Breast epithelium (tissue), 4 donors: ENCODE data around the gene ANKRD44. TPM values are rescaled to one million over a fixed set of nuclear protein-coding genes. Genes with fewer than 3 reads are reported as not detected.

Experiments used
- DNase-seq, 2 donors: peaks; one replicate each; pipeline ENCODE4 v3.0.0-alpha.2; 2019; ENCODE audit warnings: low spot score in 2 of 2
- H3K27ac ChIP-seq, 2 donors: fragments of 200-600 bp; sonication (generic) in 1 of 2; one replicate each; pipeline ENCODE4 v1.5.1; 2016 to 2019; ENCODE audit warnings: mild to moderate bottlenecking in 1 of 2
- H3K27me3 ChIP-seq, 2 donors: fragments of 200-600 bp; sonication (generic) in 1 of 2; one replicate each; pipeline versions ENCODE4 v1.5.1 to v1.6.0; 2017 to 2019; ENCODE audit warnings: control low read depth in 1 of 2, mild to moderate bottlenecking in 1 of 2
- H3K36me3 ChIP-seq: fragments of 200-600 bp; one replicate; pipeline ENCODE4 v1.5.1; 2019
- H3K4me1 ChIP-seq, 2 donors: fragments of 200-600 bp; sonication (generic); one replicate each; pipeline ENCODE4 v1.5.1; 2016 to 2019; ENCODE audit warnings: control low read depth in 1 of 2
- H3K4me3 ChIP-seq, 3 donors: fragments of 200-600 bp; sonication (generic); 1 replicate in 2 of 3; 2 replicates in 1 of 3; pipeline ENCODE4 v1.5.1; 2016 to 2019; ENCODE audit warnings: mild to moderate bottlenecking in 3 of 3, moderate library complexity in 2 of 3
- H3K9me3 ChIP-seq, 2 donors: fragments of 200-600 bp; sonication (generic) in 1 of 2; one replicate each; pipeline ENCODE4 v1.5.1; 2016 to 2019; ENCODE audit warnings: control low read depth in 1 of 2
- POLR2A ChIP-seq: fragments of 450-650 bp; IDR thresholded peaks from one replicate; pipeline ENCODE4 v1.6.1; 2016; ENCODE audit warnings: antibody characterized with exemption, mild to moderate bottlenecking, moderate library complexity
- POLR2AphosphoS5 ChIP-seq, 3 donors: sonication (generic); formaldehyde crosslinking; IDR thresholded peaks; one replicate each; pipeline ENCODE4 v1.6.1; 2017; ENCODE audit warnings: antibody characterized with exemption in 3 of 3
- intact Hi-C: fragments of 100-400 bp; cut with DNase I; formaldehyde crosslinking; loops from one replicate; pipeline ENCODE4 v1.15.1; 2023; ENCODE audit warnings: low total_unique reads
- total RNA-seq, 3 donors: library from RNA; depleted of rRNA; stranded (reverse); fragments of >200 nt; gene quantifications; one replicate each; pipeline ENCODE4 v1.1.0, GENCODE V29; 2016
- TF ChIP-seq, protein P1 (sequence below), 3 donors: fragments of 450-650 bp; IDR thresholded peaks; one replicate each; pipeline ENCODE4 v1.5.1; 2016 to 2017; ENCODE audit warnings: antibody characterized with exemption in 3 of 3, mild to moderate bottlenecking in 3 of 3, moderate library complexity in 3 of 3

ANKRD44 gene
- total RNA-seq, 3 donors from 2014 or later, result 18.0 to 41.3 (median 19.9) TPM

DNA sequence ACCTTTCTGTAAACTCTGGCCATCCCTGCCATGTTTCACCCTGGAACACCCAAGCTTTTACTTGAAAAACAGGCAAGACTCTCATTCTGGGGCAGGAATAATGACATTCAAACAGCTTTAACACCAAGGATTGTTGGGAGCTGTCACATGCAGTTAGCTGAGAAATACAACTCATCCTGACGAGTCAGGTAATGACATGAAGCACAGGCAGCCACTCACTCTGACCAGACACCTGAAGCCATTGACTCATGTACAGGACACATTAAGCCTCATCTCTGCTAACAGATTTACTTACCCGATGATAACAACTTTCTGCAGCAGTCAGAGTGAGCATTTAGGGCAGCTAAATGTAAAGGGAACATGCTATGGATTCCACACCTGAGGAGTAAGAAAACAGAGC, 220.9 kb downstream of the ANKRD44 start:
- intact Hi-C loops, result loop anchor here (10.0 kb wide), 1 partner anchor 925 kb away; no protein-coding TSS in a partner anchor
- Histone ChIP-seq H3K27ac (no peak overlapping the region), H3K4me3 (no peak overlapping the region), H3K9me3 (no peaks in the 10 kb centered on the region), H3K4me1 (no peaks in the 10 kb centered on the region), H3K36me3 (no peaks in the 10 kb centered on the region), H3K27me3 (no peaks in the 10 kb centered on the region)
- no peak for DNase-seq
- TF ChIP-seq POLR2A (no peak), POLR2AphosphoS5 (IDR thresholded peaks at IDR 0.05) (no peak)
- TF ChIP-seq, protein P1, sequence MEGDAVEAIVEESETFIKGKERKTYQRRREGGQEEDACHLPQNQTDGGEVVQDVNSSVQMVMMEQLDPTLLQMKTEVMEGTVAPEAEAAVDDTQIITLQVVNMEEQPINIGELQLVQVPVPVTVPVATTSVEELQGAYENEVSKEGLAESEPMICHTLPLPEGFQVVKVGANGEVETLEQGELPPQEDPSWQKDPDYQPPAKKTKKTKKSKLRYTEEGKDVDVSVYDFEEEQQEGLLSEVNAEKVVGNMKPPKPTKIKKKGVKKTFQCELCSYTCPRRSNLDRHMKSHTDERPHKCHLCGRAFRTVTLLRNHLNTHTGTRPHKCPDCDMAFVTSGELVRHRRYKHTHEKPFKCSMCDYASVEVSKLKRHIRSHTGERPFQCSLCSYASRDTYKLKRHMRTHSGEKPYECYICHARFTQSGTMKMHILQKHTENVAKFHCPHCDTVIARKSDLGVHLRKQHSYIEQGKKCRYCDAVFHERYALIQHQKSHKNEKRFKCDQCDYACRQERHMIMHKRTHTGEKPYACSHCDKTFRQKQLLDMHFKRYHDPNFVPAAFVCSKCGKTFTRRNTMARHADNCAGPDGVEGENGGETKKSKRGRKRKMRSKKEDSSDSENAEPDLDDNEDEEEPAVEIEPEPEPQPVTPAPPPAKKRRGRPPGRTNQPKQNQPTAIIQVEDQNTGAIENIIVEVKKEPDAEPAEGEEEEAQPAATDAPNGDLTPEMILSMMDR (IDR thresholded peaks at IDR 0.05), result no peak

DNA sequence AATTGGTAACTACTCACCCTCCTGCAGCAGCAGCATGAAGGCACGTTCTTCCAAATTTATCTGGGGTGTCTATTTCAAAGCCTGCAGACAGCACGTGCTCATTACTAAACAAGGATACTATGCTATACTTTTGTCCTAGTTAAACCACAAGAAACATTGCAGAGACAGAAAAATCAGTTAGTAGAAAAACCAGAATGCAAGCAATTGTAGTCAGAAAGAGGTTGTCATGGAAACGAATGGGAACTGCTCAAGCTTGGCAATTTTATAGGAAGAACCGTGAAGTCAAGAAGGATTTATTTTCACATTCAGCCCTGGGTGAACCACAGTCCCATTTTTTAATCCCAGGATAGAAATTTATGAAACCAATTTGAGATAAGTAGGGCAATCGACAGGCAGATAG, 221.9 kb downstream of the ANKRD44 start:
- Histone ChIP-seq H3K9me3 (no peaks in the 10 kb centered on the region), H3K4me1 (no peaks in the 10 kb centered on the region), H3K36me3 (no peaks in the 10 kb centered on the region), H3K27ac (no peak overlapping the region), H3K27me3 (no peaks in the 10 kb centered on the region), H3K4me3 (no peak overlapping the region)
- TF ChIP-seq POLR2AphosphoS5 (IDR thresholded peaks at IDR 0.05) (no peak), POLR2A (no peak)
- TF ChIP-seq, protein P1 (IDR thresholded peaks at IDR 0.05), result no peak
- intact Hi-C loops, result loop anchor here (10.0 kb wide), 1 partner anchor 926 kb away; no protein-coding TSS in a partner anchor
- DNase-seq, result no peak

DNA sequence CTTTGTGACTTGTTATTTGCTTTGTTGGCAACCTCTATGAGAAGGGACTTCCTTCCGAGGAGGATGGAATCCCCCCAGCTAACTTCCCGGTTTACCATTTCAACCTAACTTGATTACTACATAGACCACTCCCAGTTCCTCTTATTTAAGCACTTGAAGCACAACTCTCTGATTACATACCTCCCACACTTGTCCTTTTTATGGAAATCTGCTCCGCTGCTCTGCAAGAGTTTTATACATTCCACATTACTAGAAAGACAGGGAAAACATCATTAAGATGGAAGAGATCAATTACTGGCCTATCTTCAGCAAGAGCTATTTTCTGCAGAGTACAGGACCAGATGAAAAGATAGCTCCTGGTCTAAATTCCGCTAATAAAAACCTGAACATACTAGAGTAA, 224.1 kb downstream of the ANKRD44 start:
- no peak overlapping the region for H3K27ac ChIP-seq
- TF ChIP-seq, protein P1 (IDR thresholded peaks at IDR 0.05), result no peak
- no peak for TF ChIP-seq POLR2A
- no peak for TF ChIP-seq POLR2AphosphoS5 (IDR thresholded peaks at IDR 0.05)
- no peak overlapping the region for H3K4me3 ChIP-seq
- no peaks in the 10 kb centered on the region for H3K4me1 ChIP-seq
- no peaks in the 10 kb centered on the region for H3K27me3 ChIP-seq
- H3K36me3 ChIP-seq, result no peaks in the 10 kb centered on the region
- no peak for DNase-seq
- intact Hi-C loops, result loop anchor here (10.0 kb wide), 1 partner anchor 928 kb away; no protein-coding TSS in a partner anchor
- no peaks in the 10 kb centered on the region for H3K9me3 ChIP-seq

DNA sequence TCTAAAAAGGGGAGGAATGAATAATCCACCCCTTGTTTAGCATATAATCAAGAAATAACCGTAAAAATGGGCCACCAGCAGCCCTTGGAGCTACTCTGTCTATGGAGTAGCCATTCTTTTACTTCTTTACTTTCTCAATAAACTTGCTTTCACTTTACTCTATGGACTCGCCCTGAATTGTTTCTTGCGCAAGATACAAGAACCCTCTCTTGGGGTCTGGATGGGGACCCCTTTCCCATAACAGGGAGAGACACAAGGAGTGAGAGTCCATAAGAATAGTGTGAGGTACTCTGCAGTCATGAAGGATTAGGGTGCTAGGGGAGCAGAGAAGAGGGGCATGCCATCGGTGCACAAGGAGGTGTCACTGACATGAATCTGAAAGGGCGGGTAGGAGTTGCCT, 224.9 kb downstream of the ANKRD44 start:
- H3K27me3 ChIP-seq, result no peaks in the 10 kb centered on the region
- no peak for DNase-seq
- intact Hi-C loops, result loop anchor here (10.0 kb wide), 1 partner anchor 929 kb away; no protein-coding TSS in a partner anchor

DNA sequence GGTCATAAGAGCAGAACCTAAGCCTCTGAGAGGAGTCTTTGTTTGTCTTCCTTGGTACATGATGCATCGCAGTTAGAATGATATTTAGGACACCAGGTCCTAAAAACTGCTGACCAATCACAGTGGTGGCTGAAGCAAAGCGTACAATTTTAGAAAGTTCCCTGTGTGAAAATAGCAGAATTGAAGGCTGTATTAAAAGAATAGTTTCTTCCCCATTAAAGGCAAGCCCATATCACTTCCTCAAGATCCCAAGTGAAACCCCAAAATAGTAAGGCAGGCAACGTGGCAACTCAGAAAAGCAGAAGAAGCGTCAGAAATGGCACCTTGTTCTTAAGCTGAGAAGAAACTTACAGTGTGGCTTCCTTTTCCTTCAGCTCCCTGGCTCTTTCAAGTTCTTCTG, 229.3 kb downstream of the ANKRD44 start:
- Histone ChIP-seq H3K4me1 (no peaks in the 10 kb centered on the region), H3K27ac (no peak overlapping the region), H3K27me3 (no peaks in the 10 kb centered on the region), H3K4me3 (no peak overlapping the region), H3K36me3 (no peaks in the 10 kb centered on the region), H3K9me3 (no peaks in the 10 kb centered on the region)
- DNase-seq, result no peak
- intact Hi-C loops, result loop anchor here (10.0 kb wide), 1 partner anchor 934 kb away; no protein-coding TSS in a partner anchor
- TF ChIP-seq POLR2A (no peak), POLR2AphosphoS5 (IDR thresholded peaks at IDR 0.05) (no peak)
- TF ChIP-seq, protein P1 (IDR thresholded peaks at IDR 0.05), result no peak

More for the DNA sequence above, 224.9 kb downstream of the ANKRD44 start:
- no peak overlapping the region for H3K4me3 ChIP-seq
- H3K27ac ChIP-seq, result no peak overlapping the region
- H3K4me1 ChIP-seq, result no peaks in the 10 kb centered on the region
- TF ChIP-seq, protein P1 (IDR thresholded peaks at IDR 0.05), result no peak
- TF ChIP-seq POLR2A (no peak), POLR2AphosphoS5 (IDR thresholded peaks at IDR 0.05) (no peak)
- no peaks in the 10 kb centered on the region for H3K9me3 ChIP-seq
- no peaks in the 10 kb centered on the region for H3K36me3 ChIP-seq
